GM19438 (cell line): ENCODE measurements around the gene PHF19.

Experiments used
- ATAC-seq: cut with Tn5 transposase; IDR thresholded peaks from one replicate; pipeline ENCODE4 v1.9.1; 2021; ENCODE audit warnings: low read depth; ENCODE audit not compliant: unreplicated experiment

PHF19 gene

DNA sequence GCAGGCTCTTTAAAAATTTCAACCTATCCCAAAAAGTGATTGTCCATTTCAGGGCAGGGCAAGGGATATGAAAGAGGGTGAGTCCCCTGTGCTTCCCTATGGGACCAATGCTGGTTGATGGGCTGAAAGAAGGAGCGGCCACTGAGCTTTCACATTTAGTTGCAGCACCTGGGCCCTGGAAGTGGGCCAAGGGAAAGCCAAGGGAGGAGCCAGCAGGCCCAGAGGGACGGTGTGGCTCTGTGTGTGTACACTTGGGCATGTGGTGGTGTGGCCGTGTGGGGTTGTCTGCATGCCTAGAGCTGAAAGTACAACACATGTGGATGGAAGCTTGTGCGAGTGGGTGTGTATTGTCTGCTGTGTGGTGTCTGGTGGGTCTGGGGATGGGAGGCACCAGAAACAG is 20.3 kb downstream of the PHF19 start:
- ATAC-seq, result no peak

- no peak for ATAC-seq
Observed at GRCh38 chr9:120855827-120856670, 20.9 kb downstream of the PHF19 start.

- no peak for ATAC-seq
Observed at GRCh38 chr9:120854596-120855327, 22.2 kb downstream of the PHF19 start.

DNA sequence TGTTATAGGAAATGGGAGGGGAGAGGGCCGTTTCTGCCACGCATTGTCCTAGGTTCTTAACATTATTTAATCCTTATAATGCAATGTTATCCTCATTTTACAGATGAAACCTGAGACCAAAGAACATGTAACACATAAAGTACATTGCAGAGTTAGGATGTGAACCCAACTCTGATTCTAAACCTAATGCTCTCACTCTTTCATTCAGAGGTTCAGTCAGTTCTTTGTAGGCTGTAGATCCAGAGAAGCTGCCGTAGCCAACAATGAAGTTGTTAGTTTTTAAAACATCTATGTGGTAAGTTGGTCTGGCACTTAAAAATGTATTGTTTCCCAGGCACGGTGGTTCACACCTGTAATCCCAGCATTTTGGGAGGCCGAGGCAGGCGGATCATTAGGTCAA is 23.8 kb downstream of the PHF19 start:
- no peak for ATAC-seq

DNA sequence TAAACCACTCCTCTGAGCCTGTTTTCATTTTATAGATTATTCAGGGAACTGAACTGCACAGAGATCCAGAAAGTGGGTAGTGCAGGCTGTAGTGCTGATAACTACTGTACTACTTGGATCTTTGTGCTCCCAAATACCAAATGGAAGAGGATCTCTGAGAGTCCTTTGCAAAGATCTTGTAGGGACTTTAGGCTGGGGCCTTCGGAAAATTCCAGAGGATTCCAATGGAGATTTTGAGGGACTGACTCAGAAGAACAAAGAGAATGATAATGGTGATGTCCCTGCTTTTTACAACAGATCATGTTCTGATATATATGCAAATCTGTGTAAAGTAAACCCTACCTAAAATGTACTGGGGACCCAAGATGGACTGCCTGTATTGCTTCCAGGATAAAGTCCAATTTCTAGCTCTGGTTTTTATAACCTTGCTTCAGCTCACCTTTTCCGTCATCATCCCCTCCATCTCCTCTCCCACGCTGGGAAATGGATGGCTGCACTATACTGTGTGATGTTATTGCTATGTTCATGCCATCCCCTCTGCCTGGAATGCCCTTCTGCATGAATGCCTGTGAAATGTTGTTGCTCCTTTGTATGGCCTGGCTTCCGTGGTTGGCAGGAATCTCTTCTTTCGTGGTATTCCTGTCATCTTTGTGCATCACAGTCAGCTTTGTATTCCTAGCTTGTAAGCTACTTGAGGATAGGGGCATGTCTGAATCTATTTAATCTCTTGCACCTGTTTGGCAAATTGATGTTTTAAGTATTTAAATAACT is 24.6 kb downstream of the PHF19 start:
- ATAC-seq, result no peak

DNA sequence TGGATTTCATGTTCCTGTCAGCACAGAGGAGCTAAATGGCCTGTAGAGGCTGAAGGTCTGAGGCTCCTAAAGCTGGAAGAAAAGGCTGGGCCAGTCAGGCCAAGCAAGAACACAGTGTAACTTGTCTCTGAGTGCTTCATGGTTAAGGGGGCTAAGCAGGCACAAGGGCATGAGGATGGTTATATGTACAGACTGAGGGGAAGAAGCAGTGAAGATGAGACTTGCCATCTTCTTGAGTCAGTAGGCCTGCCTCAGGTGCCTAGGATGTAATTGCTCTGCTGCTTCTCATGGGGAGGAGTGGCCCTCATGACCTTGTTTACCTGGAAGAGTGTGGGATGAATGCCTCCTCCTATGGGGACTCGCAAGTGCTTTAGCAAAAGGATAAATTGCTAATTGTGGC is 25.5 kb downstream of the PHF19 start:
- ATAC-seq, result no peak

DNA sequence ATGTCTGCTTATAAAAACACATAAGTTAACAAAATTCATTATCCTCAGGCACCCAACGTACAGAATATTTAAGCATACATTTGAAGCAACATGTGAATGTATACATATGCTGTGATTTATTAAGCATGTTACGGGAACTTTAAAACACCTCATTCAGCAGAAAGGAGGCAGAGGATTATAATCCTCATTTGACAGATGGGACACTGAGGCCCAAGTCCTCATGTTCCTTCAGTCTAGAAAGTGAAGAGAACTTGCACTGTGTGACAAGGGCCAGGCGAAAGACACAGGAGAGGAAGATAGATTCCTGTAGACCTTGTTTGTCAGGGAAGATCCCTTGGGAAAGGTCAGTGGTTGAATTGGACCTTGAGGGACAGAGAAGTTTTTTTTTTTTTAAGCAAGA is 26.7 kb downstream of the PHF19 start:
- ATAC-seq, result no peak

DNA sequence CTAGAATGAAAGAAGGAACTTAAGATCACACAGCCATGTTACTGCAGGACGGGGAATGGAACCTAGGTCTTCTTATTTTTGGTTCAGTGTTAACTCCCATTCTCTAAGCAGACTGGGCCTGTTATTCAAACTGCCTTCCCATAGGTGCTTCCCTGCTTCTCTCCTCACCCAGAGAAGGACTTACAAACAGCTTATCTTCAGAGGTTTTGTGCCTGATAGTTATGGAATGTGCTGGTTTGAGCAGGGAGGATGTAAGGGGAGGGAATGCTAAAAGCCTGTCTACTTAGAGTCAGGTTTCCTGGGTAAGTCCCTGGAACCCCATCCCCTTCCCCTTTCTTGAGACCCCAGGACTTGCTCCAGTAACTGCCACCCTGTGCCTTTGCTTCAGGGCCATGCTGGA is 30.1 kb downstream of the PHF19 start:
- ATAC-seq, result no peak

DNA sequence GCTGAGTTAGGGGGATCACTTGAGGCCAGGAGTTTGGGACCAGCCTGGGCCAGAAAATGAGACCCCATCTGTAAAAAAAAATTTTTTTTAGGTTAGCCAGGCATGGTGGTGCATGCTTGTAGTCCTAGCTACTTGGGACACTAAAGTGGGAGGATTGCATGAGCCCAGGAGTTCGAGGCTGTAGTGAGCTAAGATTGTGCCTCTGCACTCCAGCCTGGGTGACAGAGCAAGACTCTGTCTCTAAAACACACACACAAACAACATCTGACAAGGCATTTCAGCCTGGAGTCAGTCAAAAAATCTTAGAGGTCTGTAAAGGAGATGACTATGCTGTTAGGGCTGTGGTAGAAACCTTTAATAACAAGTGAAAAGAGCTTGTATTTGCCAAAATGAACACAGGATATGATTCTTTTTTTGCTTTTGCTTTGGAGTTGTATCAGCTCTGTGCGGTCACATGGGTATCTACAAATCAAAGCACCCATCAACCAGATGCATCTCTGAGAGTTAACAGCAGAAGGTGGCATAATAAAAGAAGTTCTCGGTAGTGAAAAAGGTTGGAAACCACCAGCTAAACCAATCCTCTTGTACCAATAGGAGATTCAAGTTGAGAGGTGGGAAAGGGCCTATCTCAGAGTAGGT is 30.6 kb downstream of the PHF19 start:
- no peak for ATAC-seq

DNA sequence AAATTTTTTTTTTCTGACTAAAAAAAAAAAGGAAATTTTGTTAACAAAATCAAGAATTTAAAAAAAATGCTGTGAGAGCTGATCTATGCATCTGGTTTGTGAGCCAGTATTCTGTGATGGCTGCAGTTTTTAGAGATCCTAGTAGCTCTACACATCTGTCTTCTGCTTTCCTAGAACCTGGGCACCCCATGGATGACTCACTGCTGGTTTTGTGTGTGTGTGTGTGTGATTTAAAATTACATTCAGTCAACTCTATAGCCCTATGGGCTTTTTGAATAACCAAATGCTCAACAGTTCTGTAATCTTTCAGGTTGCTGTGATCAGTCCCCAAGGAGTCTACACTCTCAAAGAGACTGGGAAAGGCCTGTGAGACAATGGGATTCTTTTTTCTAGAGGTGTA is 31.7 kb downstream of the PHF19 start:
- ATAC-seq, result no peak

DNA sequence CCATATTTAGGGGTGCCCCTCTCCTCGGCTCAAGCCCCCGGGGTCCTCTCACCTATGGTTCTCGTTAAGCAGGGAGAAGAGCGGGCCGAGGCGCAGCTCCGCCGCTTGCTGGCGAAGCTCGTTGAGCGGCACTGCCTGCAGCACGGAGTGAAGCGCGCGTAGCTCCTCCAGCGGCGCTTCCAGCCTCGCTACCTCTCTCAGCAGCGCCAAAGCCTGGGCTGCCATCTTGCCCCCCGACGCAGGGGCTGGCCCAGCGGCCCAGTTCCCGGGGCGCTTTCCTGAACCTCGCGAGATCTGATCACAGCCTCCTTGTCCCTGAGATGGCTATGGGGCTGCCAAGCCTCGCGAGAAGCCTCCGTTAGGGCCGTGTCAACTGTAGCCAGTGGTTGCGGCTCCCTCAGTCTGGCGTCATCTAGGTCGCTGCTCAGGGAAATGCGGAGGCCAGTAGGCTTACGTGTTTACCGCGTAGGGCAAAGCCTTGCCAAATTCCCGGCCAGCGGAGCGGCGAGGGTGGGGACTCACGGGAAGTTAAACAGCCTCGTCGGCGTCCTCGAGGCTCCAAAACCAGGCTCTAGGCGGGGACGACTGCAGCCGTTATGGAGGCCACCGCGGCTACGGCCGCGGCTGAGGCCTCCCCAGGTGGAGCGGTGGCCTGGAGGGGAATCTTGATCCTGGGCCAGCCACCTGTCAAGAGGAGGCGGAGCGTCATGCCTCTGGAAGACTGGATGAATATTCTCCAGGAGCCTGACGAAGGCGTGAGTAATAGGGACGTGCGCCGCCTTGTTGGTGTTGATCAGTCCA is 34.1 kb downstream of the PHF19 start, which contains the start of gene PSMD5:
PSMD5 (minus strand) TSS at position 238 of the 801 bp plus-strand sequence; CDS start at position 225, 13 bp downstream.
- peak; percentile 99 for ATAC-seq

DNA sequence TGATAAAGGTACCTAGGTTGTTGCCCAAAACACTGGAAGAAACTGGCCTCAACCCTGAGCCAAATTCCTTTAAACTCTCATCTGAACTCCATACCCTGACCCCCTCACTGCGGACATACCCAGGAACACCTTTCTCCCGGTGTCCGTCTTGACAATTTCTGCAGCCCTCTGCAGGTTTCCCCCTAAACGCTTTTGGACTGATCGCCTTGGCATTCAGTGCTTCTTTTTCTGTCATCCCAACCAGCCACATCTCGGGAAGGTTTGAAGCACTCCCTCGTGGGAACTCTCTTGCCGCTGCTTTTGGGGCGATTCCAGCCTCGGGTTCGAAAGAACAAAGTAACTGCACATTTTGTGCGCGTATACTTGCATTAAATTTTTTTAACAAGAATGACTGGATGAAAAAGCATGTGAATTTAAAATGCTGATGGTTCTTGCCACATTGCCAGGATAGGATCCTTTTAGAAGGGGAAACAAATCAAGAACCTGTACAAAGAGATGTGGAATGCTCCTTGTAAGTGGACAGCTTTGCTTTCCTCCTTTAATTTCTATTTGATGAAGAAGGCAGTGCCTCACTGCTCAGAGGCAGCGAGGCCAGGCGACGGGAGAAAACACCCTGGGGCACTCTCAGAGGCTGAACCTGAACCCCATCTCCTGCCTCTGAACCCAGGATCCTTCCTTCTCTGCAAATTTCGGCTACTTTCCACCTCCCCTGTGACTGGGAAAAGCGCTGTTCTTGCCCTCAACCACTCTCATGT is 34.9 kb downstream of the PHF19 start:
- peak; percentile 9 for ATAC-seq

- ATAC-seq, result no peak
Observed at GRCh38 chr9:120839146-120839545, 37.8 kb downstream of the PHF19 start.

GRCh38 chr9:120837921-120838320 is 39.1 kb downstream of the PHF19 start:
- ATAC-seq, result no peak

DNA sequence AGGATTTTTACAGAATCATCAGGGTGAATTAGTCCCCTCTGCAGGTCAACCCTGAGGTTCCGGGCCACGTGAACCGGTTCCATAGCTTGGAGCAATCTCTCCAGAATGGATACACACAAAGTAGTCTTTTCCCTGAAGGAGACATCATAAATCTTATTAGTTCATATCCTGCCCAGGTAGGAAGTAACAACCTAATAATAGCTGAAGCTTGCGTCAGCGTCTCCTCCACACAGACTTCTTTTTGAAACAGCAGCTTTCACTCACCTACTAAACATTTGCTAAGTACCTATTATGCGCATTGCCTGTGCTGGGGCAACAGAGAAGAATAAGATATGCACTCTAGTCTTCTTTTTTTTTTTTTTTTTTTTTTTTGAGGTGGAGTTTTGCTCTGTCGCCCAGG is 43.7 kb downstream of the PHF19 start:
- no peak for ATAC-seq

DNA sequence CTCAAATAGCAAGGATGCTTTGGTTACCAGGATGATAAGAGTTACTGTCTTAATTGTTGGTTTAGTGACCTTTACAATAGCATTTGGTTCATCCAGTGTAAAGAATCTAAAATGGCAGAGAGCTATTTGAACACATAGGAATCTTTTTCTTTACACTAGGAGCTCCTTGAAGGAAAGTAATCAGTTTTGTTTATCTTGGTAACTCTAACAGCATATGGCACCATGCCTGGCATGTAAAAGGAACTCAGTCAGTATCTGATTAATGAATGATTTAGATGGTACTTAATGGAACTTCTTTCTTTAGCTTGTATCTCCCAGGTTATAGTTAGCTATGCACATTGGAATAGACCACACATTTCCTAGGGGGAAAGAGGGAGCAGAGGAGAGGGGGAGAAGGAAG is 44.2 kb downstream of the PHF19 start:
- ATAC-seq, result no peak

DNA sequence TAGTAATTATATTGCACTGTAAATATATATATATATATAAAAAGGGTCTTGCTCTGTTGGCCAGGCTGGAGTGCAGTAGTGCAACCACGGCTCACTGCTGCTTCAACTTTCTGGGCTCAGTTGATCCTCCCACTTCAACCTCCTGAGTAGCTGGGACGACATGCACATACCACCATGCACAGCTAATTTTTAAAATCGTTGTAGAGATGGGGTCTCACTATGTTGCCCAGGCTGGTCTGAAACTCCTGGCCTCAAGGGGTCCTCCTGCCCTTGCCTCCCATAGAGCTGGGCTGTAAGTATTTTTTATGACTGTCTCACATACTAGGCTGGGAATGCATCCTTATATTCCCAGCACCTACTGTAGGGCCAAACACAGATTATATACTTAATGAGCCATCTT is 46.1 kb downstream of the PHF19 start:
- ATAC-seq, result no peak

DNA sequence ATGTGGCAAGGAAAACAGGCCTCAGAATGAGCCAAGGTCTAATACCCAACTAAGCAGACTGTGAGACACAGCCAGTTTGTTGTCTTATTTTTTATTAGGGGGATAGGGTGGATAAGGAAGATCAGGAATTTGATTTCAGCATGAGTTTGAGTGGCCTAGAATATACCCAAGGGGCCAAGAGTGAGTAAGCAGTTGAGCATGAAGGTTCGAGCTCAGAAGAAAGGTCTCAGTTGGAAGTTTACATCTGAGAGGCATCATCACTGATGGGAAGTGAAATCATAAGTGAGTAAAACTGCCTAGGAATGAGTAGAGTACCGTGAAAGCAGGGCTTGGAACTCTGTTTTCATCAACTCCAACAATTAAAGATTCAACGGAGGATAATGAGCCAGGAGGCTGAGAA is 46.8 kb downstream of the PHF19 start:
- no peak for ATAC-seq

DNA sequence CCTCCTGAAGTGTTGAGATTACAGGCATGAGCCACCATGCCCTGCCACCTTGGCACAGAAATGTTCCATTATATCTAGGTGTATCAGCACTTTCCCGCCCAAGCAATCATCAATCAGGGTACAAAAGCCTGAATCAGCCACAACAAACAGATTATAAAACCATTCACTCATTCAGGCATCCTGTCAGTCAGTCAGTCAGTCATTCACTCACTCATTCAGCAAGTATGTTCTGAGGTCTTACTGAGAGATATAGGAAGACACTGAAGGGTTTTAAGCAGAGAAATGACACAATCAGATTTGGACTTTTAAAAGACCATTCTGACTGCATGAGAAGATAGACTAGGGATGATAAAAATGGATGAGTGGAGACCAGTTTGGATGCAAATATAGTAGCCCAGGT is 47.3 kb downstream of the PHF19 start:
- no peak for ATAC-seq
